ENCODE measurements around the gene RNF212B. TPM values are rescaled to one million over a fixed set of nuclear protein-coding genes. Genes with fewer than 3 reads are reported as not detected.

The RNF212B gene
- total RNA-seq, 1 experiment from 2014 or later, result 0.39 TPM

- H4K20me1 ChIP-seq (ENCODE audit: control insufficient read depth, insufficient read depth, insufficient read length), result no peaks in the 10 kb centered on the region
- peak overlapping the region; percentile 91 to 100 (median 99) for H3K27ac Mint-ChIP-seq
- H3K27me3 Mint-ChIP-seq (ENCODE audit: low read depth), result no peaks in the 10 kb centered on the region
- H3K9me3 Mint-ChIP-seq, result no peaks in the 10 kb centered on the region; a peak in 1 of 5 replicates
- H3K4me2 ChIP-seq (ENCODE audit: insufficient read depth, insufficient read length, low read length), result peak overlapping the region; percentile 66
- H3K9me3 ChIP-seq (ENCODE audit: control insufficient read depth, low read depth, low read length), result no peaks in the 10 kb centered on the region
- no peak overlapping the region for H4K8ac ChIP-seq (replicated peaks; ENCODE audit: insufficient read length, low read depth, low read length)
- H3K4me1 Mint-ChIP-seq, result peaks cover 41 to 44% of the 10 kb centered on the region in 2 experiments
- H3K9ac ChIP-seq (ENCODE audit: extremely low read depth, insufficient read length, low read length), result no peak overlapping the region
- peak overlapping the region; percentile 2 to 68; a peak in 4 of 5 replicates for H3K4me3 Mint-ChIP-seq
- no peaks in the 10 kb centered on the region for H3K79me1 ChIP-seq (ENCODE audit: insufficient read depth, low read depth, low read length, poor library complexity, severe bottlenecking)
- no peaks in the 10 kb centered on the region for H3K27me3 ChIP-seq (ENCODE audit: insufficient read depth, low read length)
- no peak overlapping the region for H4K5ac ChIP-seq (ENCODE audit: insufficient read length, low read depth, low read length)
- WGBS (ENCODE audit: extremely low coverage, insufficient read length, low lambda C conversion rate), result no CpG with 5 or more reads among the region's 3 CpGs
- H3K56ac ChIP-seq (ENCODE audit: insufficient read length, low read depth, low read length), result no peak overlapping the region
- TF ChIP-seq CTCF (conservative IDR thresholded peaks at IDR 0.05), result no peak
- H2AK5ac ChIP-seq (ENCODE audit: insufficient read length, low read length), result no peak overlapping the region
- no peak overlapping the region for H2BK20ac ChIP-seq (ENCODE audit: low read depth, low read length, poor library complexity, severe bottlenecking)
- peak overlapping the region; percentile 22 for H3T11ph ChIP-seq (ENCODE audit: low read length)
- no peaks in the 10 kb centered on the region for H3K79me2 ChIP-seq (ENCODE audit: insufficient read depth, low read length)
- H3K23me2 ChIP-seq (ENCODE audit: insufficient read length, low read depth, low read length, poor library complexity, severe bottlenecking), result peaks cover 4% of the 10 kb centered on the region
- H2BK120ac ChIP-seq (ENCODE audit: low read depth, low read length, poor library complexity, severe bottlenecking), result peak overlapping the region; percentile 63
- H3K4ac ChIP-seq (ENCODE audit: low read depth, low read length), result no peak overlapping the region; the same call in 1 of the 2 replicates
- H2AFZ ChIP-seq (ENCODE audit: low read length), result no peak overlapping the region
- H3K27ac ChIP-seq (ENCODE audit: insufficient read length, low read depth, low read length), result peak overlapping the region; percentile 98
- no peak overlapping the region for H2BK5ac ChIP-seq (ENCODE audit: insufficient read length, low read length)
- H3K18ac ChIP-seq (ENCODE audit: insufficient read length, low read depth, low read length), result peak overlapping the region; percentile 64
- no peaks in the 10 kb centered on the region for H3K36me3 Mint-ChIP-seq (ENCODE audit: insufficient read depth in 1 of 3, low read depth in 3 of 3)
- H3K14ac ChIP-seq (ENCODE audit: insufficient read depth, low read length), result peak overlapping the region; percentile 6; the same call in 1 of the 2 replicates
- no peak overlapping the region for H2BK15ac ChIP-seq (ENCODE audit: low read depth, low read length)
- peak; percentile 64 for DNase-seq
- no peak overlapping the region for H2BK12ac ChIP-seq (ENCODE audit: insufficient read length, low read depth, low read length)
- no peak overlapping the region for H3K23ac ChIP-seq (ENCODE audit: insufficient read length, low read depth, low read length)
- H3K4me1 ChIP-seq (ENCODE audit: insufficient read depth, low read length), result peaks cover 2% of the 10 kb centered on the region; the same call in 1 of the 2 replicates
- no peak overlapping the region for H4K91ac ChIP-seq (ENCODE audit: insufficient read length, low read depth, low read length)
These were observed 14.3 kb downstream of the RNF212B start for GRCh38 chr14:23252006-23252405.
